Transverse colon (tissue), 3 donors: ENCODE measurements around the gene PLCL2.

Experiments used
- EP300 ChIP-seq: sonication (generic); formaldehyde crosslinking; IDR thresholded peaks from one replicate; pipeline ENCODE4 v1.6.1; 2017; ENCODE audit warnings: antibody characterized with exemption, low read depth
- POLR2A ChIP-seq: fragments of 450-650 bp; IDR thresholded peaks from one replicate; pipeline ENCODE4 v1.6.1; 2016; ENCODE audit warnings: antibody characterized with exemption, mild to moderate bottlenecking, moderate library complexity
- TF ChIP-seq, protein P1 (sequence below), 5 experiments: fragments of 200-600 bp in 3 of 5; fragments of 450-650 bp in 2 of 5; sonication (generic) in 3 of 5; IDR thresholded peaks; 1 replicate in 2 of 5; 2 replicates in 3 of 5; pipeline ENCODE4 v1.5.1; 2016 to 2017; ENCODE audit warnings: antibody characterized with exemption in 5 of 5, inconsistent platforms in 3 of 5, mild to moderate bottlenecking in 2 of 5, moderate library complexity in 1 of 5

DNA sequence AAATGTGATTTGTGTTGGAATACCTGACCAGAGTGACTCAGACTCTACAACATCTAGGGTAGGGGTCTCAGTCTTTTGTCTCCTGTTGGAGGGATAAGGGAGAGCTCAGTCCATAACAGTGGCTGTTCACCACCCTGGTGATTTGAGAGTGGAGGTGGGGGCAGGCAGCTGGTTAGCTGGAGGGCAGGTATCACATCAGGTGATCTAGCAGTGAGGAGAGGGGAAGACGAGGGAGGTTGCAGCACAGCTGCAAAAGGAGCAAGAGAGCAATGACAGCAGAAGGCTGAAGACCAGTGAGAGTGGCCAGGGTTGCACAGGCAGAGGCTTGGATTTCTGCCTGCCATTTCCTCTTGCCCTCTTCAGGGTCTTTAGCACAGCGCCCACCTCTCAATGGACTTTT is 38.4 kb downstream of the PLCL2 start:
- TF ChIP-seq POLR2A: no peak
- TF ChIP-seq, protein P1, sequence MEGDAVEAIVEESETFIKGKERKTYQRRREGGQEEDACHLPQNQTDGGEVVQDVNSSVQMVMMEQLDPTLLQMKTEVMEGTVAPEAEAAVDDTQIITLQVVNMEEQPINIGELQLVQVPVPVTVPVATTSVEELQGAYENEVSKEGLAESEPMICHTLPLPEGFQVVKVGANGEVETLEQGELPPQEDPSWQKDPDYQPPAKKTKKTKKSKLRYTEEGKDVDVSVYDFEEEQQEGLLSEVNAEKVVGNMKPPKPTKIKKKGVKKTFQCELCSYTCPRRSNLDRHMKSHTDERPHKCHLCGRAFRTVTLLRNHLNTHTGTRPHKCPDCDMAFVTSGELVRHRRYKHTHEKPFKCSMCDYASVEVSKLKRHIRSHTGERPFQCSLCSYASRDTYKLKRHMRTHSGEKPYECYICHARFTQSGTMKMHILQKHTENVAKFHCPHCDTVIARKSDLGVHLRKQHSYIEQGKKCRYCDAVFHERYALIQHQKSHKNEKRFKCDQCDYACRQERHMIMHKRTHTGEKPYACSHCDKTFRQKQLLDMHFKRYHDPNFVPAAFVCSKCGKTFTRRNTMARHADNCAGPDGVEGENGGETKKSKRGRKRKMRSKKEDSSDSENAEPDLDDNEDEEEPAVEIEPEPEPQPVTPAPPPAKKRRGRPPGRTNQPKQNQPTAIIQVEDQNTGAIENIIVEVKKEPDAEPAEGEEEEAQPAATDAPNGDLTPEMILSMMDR (IDR thresholded peaks at IDR 0.05): no peak
- TF ChIP-seq EP300: no peak
